ENCODE measurements around the gene GADD45B.

DNA sequence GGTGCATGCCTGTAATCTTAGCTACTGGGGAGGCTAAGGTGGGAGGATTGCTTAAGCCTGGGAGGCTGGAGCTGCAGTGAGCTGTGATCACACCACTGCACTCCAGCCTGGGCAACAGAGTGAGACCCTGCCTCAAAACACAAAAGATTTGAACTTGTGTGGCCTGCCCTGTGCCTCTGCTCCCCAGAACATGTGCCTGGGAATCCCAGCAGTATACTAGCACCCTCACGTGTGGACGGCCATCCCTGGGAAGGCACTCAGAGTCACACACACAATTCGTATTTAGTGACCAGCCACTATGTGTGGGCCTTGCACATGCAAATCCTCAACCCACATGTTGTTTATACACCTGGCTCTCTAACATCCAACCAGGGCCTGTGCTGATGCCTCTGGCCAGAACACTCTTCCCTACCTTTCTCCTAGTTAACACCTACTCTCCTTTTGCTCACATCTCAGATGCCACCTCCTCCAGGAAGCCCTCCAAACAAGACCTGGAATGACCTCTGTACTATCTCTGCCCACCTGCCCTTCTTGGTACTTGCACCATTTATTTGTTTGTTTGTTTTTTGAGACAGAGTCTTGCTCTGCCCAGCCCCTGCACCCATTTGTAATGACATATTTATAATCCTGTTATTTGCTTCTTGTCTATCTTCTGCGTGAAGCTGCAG is 7.7 kb downstream of the GADD45B start:
- TF ChIP-seq SP2 (tag by site-specific recombination; IDR thresholded peaks at IDR 0.05) (no peak), ZNF114 (tag by site-specific recombination; IDR thresholded peaks at IDR 0.05) (no peak), ZNF311 (tag by site-specific recombination; IDR thresholded peaks at IDR 0.05; ENCODE audit: borderline replicate concordance) (no peak)
- TF ChIP-seq, protein P1, sequence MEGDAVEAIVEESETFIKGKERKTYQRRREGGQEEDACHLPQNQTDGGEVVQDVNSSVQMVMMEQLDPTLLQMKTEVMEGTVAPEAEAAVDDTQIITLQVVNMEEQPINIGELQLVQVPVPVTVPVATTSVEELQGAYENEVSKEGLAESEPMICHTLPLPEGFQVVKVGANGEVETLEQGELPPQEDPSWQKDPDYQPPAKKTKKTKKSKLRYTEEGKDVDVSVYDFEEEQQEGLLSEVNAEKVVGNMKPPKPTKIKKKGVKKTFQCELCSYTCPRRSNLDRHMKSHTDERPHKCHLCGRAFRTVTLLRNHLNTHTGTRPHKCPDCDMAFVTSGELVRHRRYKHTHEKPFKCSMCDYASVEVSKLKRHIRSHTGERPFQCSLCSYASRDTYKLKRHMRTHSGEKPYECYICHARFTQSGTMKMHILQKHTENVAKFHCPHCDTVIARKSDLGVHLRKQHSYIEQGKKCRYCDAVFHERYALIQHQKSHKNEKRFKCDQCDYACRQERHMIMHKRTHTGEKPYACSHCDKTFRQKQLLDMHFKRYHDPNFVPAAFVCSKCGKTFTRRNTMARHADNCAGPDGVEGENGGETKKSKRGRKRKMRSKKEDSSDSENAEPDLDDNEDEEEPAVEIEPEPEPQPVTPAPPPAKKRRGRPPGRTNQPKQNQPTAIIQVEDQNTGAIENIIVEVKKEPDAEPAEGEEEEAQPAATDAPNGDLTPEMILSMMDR (tag by site-specific recombination; IDR thresholded peaks at IDR 0.05): no peak
- TF ChIP-seq, protein P2, sequence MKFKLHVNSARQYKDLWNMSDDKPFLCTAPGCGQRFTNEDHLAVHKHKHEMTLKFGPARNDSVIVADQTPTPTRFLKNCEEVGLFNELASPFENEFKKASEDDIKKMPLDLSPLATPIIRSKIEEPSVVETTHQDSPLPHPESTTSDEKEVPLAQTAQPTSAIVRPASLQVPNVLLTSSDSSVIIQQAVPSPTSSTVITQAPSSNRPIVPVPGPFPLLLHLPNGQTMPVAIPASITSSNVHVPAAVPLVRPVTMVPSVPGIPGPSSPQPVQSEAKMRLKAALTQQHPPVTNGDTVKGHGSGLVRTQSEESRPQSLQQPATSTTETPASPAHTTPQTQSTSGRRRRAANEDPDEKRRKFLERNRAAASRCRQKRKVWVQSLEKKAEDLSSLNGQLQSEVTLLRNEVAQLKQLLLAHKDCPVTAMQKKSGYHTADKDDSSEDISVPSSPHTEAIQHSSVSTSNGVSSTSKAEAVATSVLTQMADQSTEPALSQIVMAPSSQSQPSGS (tag by site-specific recombination; IDR thresholded peaks at IDR 0.05; ENCODE audit: low read depth): no peak

All from HEK293 (cell line).